Measurements from ENCODE around the gene DCHS2.

Gene DCHS2

GRCh38 chr4:154368060-154368459 lies 123.5 kb downstream of the DCHS2 start:
- Mint-ChIP-seq H3K9me3 (peaks cover 0 to 15% of the 10 kb centered on the region in 2 donors), H3K27me3 (peaks cover 15 to 35% of the 10 kb centered on the region in 2 donors), H3K4me3 (no peak overlapping the region), H3K4me1 (ENCODE audit: low read depth in 2 of 2) (no peaks in the 10 kb centered on the region), H3K36me3 (ENCODE audit: insufficient read depth) (no peaks in the 10 kb centered on the region), H3K27ac (no peak overlapping the region)
- DNase-seq (no peak), ATAC-seq (replicated peaks) (no peak)

GRCh38 chr4:154367659-154368058 lies 123.9 kb downstream of the DCHS2 start:
- H3K9me3 Mint-ChIP-seq = peaks cover 0 to 15% of the 10 kb centered on the region in 2 donors
- H3K4me1 Mint-ChIP-seq (ENCODE audit: low read depth in 2 of 2) = no peaks in the 10 kb centered on the region
- H3K36me3 Mint-ChIP-seq (ENCODE audit: insufficient read depth) = no peaks in the 10 kb centered on the region
- DNase-seq (no peak), ATAC-seq (replicated peaks) (no peak)
- H3K27me3 Mint-ChIP-seq = peaks cover 15 to 35% of the 10 kb centered on the region in 2 donors
- no peak overlapping the region for H3K27ac Mint-ChIP-seq
- no peak overlapping the region for H3K4me3 Mint-ChIP-seq

- peaks cover 0 to 13% of the 10 kb centered on the region in 2 donors for H3K9me3 Mint-ChIP-seq
- H3K4me1 Mint-ChIP-seq (ENCODE audit: low read depth in 2 of 2) = no peaks in the 10 kb centered on the region
- H3K27me3 Mint-ChIP-seq = peaks cover 15 to 34% of the 10 kb centered on the region in 2 donors
- H3K36me3 Mint-ChIP-seq (ENCODE audit: insufficient read depth) = no peaks in the 10 kb centered on the region
- no peak overlapping the region for H3K27ac Mint-ChIP-seq
- H3K4me3 Mint-ChIP-seq = no peak overlapping the region
- ATAC-seq (replicated peaks) = no peak
- DNase-seq = no peak
These were observed 124.6 kb downstream of the DCHS2 start for GRCh38 chr4:154366956-154367355.

GRCh38 chr4:154364066-154364845 lies 127.3 kb downstream of the DCHS2 start:
- no peaks in the 10 kb centered on the region for H3K9me3 Mint-ChIP-seq
- peaks cover 0 to 3% of the 10 kb centered on the region in 2 donors for H3K4me1 Mint-ChIP-seq (ENCODE audit: low read depth in 2 of 2)
- H3K4me3 Mint-ChIP-seq = no peak overlapping the region
- no peak overlapping the region for H3K27ac Mint-ChIP-seq
- no peak for DNase-seq
- H3K36me3 Mint-ChIP-seq (ENCODE audit: insufficient read depth) = no peaks in the 10 kb centered on the region
- no peak for ATAC-seq (replicated peaks)
- H3K27me3 Mint-ChIP-seq = peaks cover 0 to 17% of the 10 kb centered on the region in 2 donors

- Mint-ChIP-seq H3K27me3 (peaks cover 0 to 1% of the 10 kb centered on the region in 2 donors), H3K4me3 (no peak overlapping the region), H3K27ac (no peak overlapping the region), H3K9me3 (no peaks in the 10 kb centered on the region), H3K36me3 (ENCODE audit: insufficient read depth) (no peaks in the 10 kb centered on the region), H3K4me1 (ENCODE audit: low read depth in 2 of 2) (peaks cover 0 to 3% of the 10 kb centered on the region in 2 donors)
- no peak for ATAC-seq (replicated peaks)
- no peak for DNase-seq
These were observed 130.1 kb downstream of the DCHS2 start for GRCh38 chr4:154361450-154361849.

GRCh38 chr4:154360491-154360890 lies 131.1 kb downstream of the DCHS2 start:
- Mint-ChIP-seq H3K4me3 (no peak overlapping the region), H3K36me3 (ENCODE audit: insufficient read depth) (no peaks in the 10 kb centered on the region), H3K4me1 (ENCODE audit: low read depth in 2 of 2) (peaks cover 0 to 3% of the 10 kb centered on the region in 2 donors), H3K27me3 (no peaks in the 10 kb centered on the region), H3K9me3 (no peaks in the 10 kb centered on the region), H3K27ac (no peak overlapping the region)
- ATAC-seq (replicated peaks) (no peak), DNase-seq (no peak)

- Mint-ChIP-seq H3K9me3 (peaks cover 0 to 3% of the 10 kb centered on the region in 2 donors), H3K4me3 (no peak overlapping the region), H3K4me1 (ENCODE audit: low read depth in 2 of 2) (no peaks in the 10 kb centered on the region), H3K27me3 (no peaks in the 10 kb centered on the region), H3K27ac (no peak overlapping the region), H3K36me3 (ENCODE audit: insufficient read depth) (no peaks in the 10 kb centered on the region)
- ATAC-seq (replicated peaks) = no peak
- no peak for DNase-seq
These were observed 136.7 kb downstream of the DCHS2 start for GRCh38 chr4:154354883-154355282.

- no peaks in the 10 kb centered on the region for H3K27me3 Mint-ChIP-seq
These were observed 141.8 kb downstream of the DCHS2 start for GRCh38 chr4:154349829-154350228.

GRCh38 chr4:154348657-154349056 lies 142.9 kb downstream of the DCHS2 start:
- ATAC-seq (replicated peaks) (no peak), DNase-seq (no peak)
- Mint-ChIP-seq H3K9me3 (no peaks in the 10 kb centered on the region), H3K4me1 (ENCODE audit: low read depth in 2 of 2) (no peaks in the 10 kb centered on the region), H3K4me3 (no peak overlapping the region), H3K27me3 (peaks cover 0 to 3% of the 10 kb centered on the region in 2 donors), H3K27ac (no peak overlapping the region), H3K36me3 (ENCODE audit: insufficient read depth) (no peaks in the 10 kb centered on the region)

More at GRCh38 chr4:154349829-154350228, 141.8 kb downstream of the DCHS2 start:
- no peaks in the 10 kb centered on the region for H3K4me1 Mint-ChIP-seq (ENCODE audit: low read depth in 2 of 2)
- peaks cover 0 to under 1% of the 10 kb centered on the region in 2 donors for H3K9me3 Mint-ChIP-seq
- no peak for DNase-seq
- H3K4me3 Mint-ChIP-seq = no peak overlapping the region
- H3K36me3 Mint-ChIP-seq (ENCODE audit: insufficient read depth) = no peaks in the 10 kb centered on the region
- ATAC-seq (replicated peaks) = no peak
- no peak overlapping the region for H3K27ac Mint-ChIP-seq

GRCh38 chr4:154345359-154345758 lies 146.2 kb downstream of the DCHS2 start:
- H3K4me3 Mint-ChIP-seq = no peak overlapping the region
- no peaks in the 10 kb centered on the region for H3K4me1 Mint-ChIP-seq (ENCODE audit: low read depth in 2 of 2)
- no peak overlapping the region for H3K27ac Mint-ChIP-seq
- peaks cover 0 to 6% of the 10 kb centered on the region in 2 donors for H3K27me3 Mint-ChIP-seq
- DNase-seq (no peak), ATAC-seq (replicated peaks) (no peak)
- no peaks in the 10 kb centered on the region for H3K36me3 Mint-ChIP-seq (ENCODE audit: insufficient read depth)
- H3K9me3 Mint-ChIP-seq = no peaks in the 10 kb centered on the region

GRCh38 chr4:154344686-154345085 lies 146.9 kb downstream of the DCHS2 start:
- Mint-ChIP-seq H3K27ac (no peak overlapping the region), H3K4me3 (no peak overlapping the region)

GRCh38 chr4:154343651-154344050 lies 147.9 kb downstream of the DCHS2 start:
- DNase-seq (no peak), ATAC-seq (replicated peaks) (no peak)
- no peaks in the 10 kb centered on the region for H3K9me3 Mint-ChIP-seq
- H3K27ac Mint-ChIP-seq = no peak overlapping the region
- H3K4me3 Mint-ChIP-seq = no peak overlapping the region
- H3K36me3 Mint-ChIP-seq (ENCODE audit: insufficient read depth) = no peaks in the 10 kb centered on the region
- H3K27me3 Mint-ChIP-seq = peaks cover 0 to 6% of the 10 kb centered on the region in 2 donors
- H3K4me1 Mint-ChIP-seq (ENCODE audit: low read depth in 2 of 2) = no peaks in the 10 kb centered on the region

More at GRCh38 chr4:154344686-154345085, 146.9 kb downstream of the DCHS2 start:
- Mint-ChIP-seq H3K36me3 (ENCODE audit: insufficient read depth) (no peaks in the 10 kb centered on the region), H3K4me1 (ENCODE audit: low read depth in 2 of 2) (no peaks in the 10 kb centered on the region), H3K9me3 (no peaks in the 10 kb centered on the region), H3K27me3 (peaks cover 0 to 6% of the 10 kb centered on the region in 2 donors)
- no peak for ATAC-seq (replicated peaks)
- no peak for DNase-seq

- H3K27me3 Mint-ChIP-seq = peaks cover 0 to 10% of the 10 kb centered on the region in 2 donors
- no peak for DNase-seq
- H3K4me1 Mint-ChIP-seq (ENCODE audit: low read depth in 2 of 2) = no peaks in the 10 kb centered on the region
- ATAC-seq (replicated peaks) = no peak
- no peak overlapping the region for H3K4me3 Mint-ChIP-seq
- H3K27ac Mint-ChIP-seq = no peak overlapping the region
- no peaks in the 10 kb centered on the region for H3K36me3 Mint-ChIP-seq (ENCODE audit: insufficient read depth)
- H3K9me3 Mint-ChIP-seq = no peaks in the 10 kb centered on the region
These were observed 150.2 kb downstream of the DCHS2 start for GRCh38 chr4:154341448-154341847.

GRCh38 chr4:154335588-154335987 lies 156.0 kb downstream of the DCHS2 start:
- Mint-ChIP-seq H3K4me3 (no peak overlapping the region), H3K27ac (no peak overlapping the region), H3K27me3 (peaks cover 16 to 22% of the 10 kb centered on the region in 2 donors), H3K9me3 (no peaks in the 10 kb centered on the region), H3K36me3 (ENCODE audit: insufficient read depth) (no peaks in the 10 kb centered on the region), H3K4me1 (ENCODE audit: low read depth in 2 of 2) (peaks cover 7 to 10% of the 10 kb centered on the region in 2 donors)
- no peak for ATAC-seq (replicated peaks)
- DNase-seq = no peak
